Measurements from ENCODE around the gene NUPR1. TPM values are rescaled to one million over a fixed set of nuclear protein-coding genes. Genes with fewer than 3 reads are reported as not detected.
"Not testable (repeated sequence)": the region's sequence is repeated elsewhere in the genome, so short reads cannot be mapped to it uniquely, and the experiment has no call there.

NUPR1 gene
- total RNA-seq, 1 donor from 2014 or later = not detected

DNA sequence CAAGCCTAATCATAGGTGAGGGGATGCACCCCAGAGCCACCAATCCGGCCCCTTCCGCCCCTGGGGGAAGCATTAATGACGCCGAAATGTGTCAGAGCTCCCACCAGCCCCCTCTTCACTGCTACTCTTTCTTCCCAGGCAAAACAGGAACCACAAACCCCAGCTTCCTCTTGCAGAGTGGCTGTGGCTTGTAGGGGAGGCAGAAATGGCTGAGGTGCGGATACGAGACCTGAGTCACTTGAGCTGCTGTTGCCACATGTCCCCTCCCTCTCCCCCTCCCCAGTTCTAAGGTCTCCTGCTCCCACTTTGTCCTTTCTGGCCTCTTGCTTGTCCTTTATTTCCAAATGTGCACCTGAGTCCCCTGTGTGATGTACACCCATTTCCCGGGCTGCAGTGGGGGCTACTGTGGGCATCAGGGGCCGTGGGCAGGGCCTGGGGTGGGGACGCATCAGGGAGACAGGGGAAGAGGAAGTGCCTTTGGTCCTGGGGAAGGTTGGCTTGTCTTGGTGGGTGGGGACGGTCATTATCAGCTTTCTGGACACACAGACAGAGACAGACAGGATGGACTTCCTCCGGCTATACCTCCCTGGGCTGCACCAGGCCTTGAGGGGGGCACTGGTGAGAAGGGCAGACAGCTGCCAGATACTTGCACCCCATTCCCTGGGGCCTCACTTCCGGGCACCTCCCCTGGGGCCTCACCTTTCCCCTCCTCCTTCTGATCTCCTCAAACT lies 44.5 kb downstream of the NUPR1 start, which contains the start of gene APOBR:
Gene APOBR, plus strand, starts transcription at position 523 of the 731 bp plus-strand sequence. Its CDS starts 39 bp downstream, at position 562.
- intact Hi-C loops (cut with micrococcal nuclease) = loop anchor here (1.0 kb wide), 1 partner anchor 60 kb away; no protein-coding TSS in a partner anchor
- H3K4me1 Mint-ChIP-seq = peaks cover 54% of the 10 kb centered on the region
- DNase-seq = peak; percentile 96
- H3K27me3 Mint-ChIP-seq = no peaks in the 10 kb centered on the region
- peaks cover 15% of the 10 kb centered on the region for H3K36me3 Mint-ChIP-seq (ENCODE audit: low read depth)
- H3K9me3 Mint-ChIP-seq = no peaks in the 10 kb centered on the region
- H3K4me3 Mint-ChIP-seq = peak within 1 kb of the TSS; percentile 97
- peak within 1 kb of the TSS; percentile 98 for H3K27ac Mint-ChIP-seq

DNA sequence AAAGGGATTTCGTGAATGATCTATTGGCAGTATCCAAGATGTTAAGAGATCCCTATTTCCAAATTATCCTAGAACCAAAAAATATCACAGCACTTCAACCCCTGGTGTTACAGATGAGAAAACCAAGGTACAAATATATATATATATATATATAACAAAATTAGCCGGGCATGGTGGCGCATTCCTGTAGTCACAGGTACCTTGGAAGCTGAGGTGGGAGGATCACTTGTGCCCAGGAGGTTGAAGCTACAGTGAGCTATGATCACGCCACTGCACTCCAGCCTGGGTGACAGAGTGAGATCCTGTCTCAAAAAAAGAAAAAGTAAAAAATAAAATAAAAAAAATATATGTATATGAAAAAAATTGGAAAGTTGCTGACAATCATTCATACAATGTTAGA lies 46.3 kb downstream of the NUPR1 start:
- intact Hi-C loops (cut with micrococcal nuclease) = loop anchor here (1.0 kb wide), 1 partner anchor 280 kb away; no protein-coding TSS in a partner anchor
- H3K27me3 Mint-ChIP-seq = no peaks in the 10 kb centered on the region
- peak; percentile 69 for DNase-seq
- peaks cover 25% of the 10 kb centered on the region for H3K36me3 Mint-ChIP-seq (ENCODE audit: low read depth)
- peaks cover 61% of the 10 kb centered on the region for H3K4me1 Mint-ChIP-seq
- peak overlapping the region; percentile 97 for H3K4me3 Mint-ChIP-seq
- H3K9me3 Mint-ChIP-seq = no peaks in the 10 kb centered on the region
- H3K27ac Mint-ChIP-seq = peak overlapping the region; percentile 100

DNA sequence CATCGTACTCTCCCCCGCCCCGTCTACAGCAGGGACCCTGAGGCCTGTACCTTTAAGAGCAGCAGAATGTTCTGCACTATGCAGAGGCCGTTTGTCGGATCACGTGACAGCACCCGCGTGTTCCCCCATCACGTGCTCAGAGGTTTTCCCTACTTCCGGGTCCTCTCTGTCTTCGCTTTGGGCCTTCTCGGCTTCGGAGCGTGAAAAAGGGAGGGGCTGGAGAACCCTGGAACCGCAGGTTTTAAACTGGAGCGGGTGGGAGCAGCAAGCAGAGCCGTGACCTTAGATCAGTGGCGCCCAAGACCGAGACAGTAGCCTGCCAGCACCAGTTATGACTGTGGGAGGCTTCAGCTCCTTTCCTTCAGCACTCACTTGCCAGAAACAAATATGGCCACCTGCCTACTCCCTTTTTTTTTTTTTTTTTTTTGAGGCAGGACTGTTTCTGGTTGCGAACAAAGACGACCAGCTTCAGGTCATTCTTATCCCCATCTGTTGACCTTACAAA lies 46.8 kb downstream of the NUPR1 start, which contains the start of gene CLN3:
Gene CLN3, minus strand, starts transcription at position 105 of the 505 bp plus-strand sequence. CDS start 315 bp downstream, outside the sequence.
- H3K9me3 Mint-ChIP-seq = no peaks in the 10 kb centered on the region
- DNase-seq = peak; percentile 96
- H3K4me1 Mint-ChIP-seq = peaks cover 59% of the 10 kb centered on the region
- H3K36me3 Mint-ChIP-seq (ENCODE audit: low read depth) = peaks cover 28% of the 10 kb centered on the region
- peak within 1 kb of the TSS; percentile 97 for H3K4me3 Mint-ChIP-seq
- intact Hi-C loops (cut with micrococcal nuclease) = loop anchor here (1.0 kb wide), 1 partner anchor 280 kb away; no protein-coding TSS in a partner anchor
- peak within 1 kb of the TSS; percentile 100 for H3K27ac Mint-ChIP-seq
- H3K27me3 Mint-ChIP-seq = no peaks in the 10 kb centered on the region

DNA sequence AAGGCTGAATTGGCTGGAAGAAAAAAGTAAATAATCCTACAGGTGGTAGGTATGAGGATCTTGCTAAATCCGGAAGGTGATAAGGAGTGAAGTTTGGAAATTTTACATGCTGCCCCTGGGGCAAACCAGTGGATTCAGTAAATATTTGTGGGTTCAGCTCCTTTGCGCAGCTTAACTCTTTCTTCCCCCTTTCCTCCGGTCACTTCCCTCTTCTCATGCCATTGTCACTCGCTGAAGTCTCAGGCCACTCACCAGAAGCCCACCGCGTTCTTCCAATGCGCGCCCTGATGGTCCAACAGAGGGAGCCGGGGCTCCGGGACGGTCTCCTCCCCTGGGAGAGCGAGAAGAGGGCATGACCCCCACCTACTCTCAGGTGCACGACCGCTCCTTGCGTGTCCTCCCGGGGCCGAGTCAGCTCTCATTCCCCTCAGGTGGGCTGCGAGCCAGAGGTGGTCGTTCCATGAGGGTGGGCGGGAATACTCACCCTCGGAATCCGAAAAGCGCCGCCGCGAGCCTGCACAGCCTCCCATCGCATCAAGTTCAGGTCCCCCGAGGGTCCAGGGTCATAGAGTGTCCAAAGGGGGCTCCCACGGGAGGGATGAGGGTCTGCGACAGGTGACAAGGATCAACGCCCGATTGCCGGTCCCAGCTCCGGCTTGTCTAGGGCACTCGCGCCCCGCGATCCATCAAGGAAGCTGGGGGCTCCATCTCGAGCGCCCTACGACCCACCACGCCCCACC lies 47.4 kb downstream of the NUPR1 start:
- H3K9me3 Mint-ChIP-seq = no peaks in the 10 kb centered on the region
- intact Hi-C loops (cut with micrococcal nuclease) = no loop called here
- no peaks in the 10 kb centered on the region for H3K27me3 Mint-ChIP-seq
- H3K36me3 Mint-ChIP-seq (ENCODE audit: low read depth) = peaks cover 30% of the 10 kb centered on the region
- peaks cover 54% of the 10 kb centered on the region for H3K4me1 Mint-ChIP-seq
- peak; percentile 74 for DNase-seq
- peak overlapping the region; percentile 100 for H3K27ac Mint-ChIP-seq
- H3K4me3 Mint-ChIP-seq = peak overlapping the region; percentile 97

DNA sequence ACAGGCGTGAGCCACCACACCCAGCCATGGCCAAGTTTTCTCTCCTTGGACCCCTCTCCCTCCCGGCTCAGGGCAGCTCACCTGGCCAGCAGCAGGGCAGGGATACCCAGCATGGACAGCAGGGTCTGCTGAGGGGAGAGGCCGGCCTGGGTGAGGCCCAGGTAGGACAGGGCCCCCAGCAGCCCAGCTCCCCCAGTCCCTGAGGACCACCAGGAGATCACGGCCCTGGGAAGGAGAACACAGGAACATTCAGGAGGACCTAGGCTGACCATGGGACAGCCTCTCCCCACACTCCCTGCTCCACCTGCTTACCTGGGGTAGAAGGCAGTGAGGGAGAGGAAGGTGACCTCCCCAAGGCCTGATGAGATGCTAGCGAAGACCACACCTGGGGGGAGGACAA lies 52.5 kb downstream of the NUPR1 start:
- Mint-ChIP-seq H3K9me3 (no peaks in the 10 kb centered on the region), H3K4me1 (peaks cover 18% of the 10 kb centered on the region), H3K27ac (no peak overlapping the region), H3K4me3 (no peak overlapping the region), H3K36me3 (ENCODE audit: low read depth) (peaks cover 51% of the 10 kb centered on the region), H3K27me3 (no peaks in the 10 kb centered on the region)
- DNase-seq = no peak
- intact Hi-C loops (cut with micrococcal nuclease) = no loop called here

DNA sequence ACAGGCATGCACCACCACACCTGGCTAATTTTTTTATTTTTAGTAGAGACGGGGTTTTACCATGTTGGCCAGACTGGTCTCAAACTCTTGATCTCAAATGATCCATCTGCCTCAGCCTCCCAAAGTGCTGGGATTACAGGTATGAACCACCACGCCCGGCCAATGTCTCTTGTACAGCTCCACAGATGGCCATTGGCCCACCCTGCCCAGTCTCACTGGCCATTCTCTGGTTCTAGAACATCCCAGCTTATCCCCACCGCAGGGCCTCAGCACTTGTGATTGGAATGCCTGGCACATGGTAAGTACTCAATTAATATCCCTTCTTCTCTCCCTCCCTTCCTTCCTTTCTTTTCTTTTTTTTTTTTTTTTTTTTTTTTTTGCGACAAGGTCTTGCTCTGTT lies 55.4 kb downstream of the NUPR1 start:
- DNase-seq; H3K27ac Mint-ChIP-seq; intact Hi-C loops (cut with micrococcal nuclease); H3K27me3 Mint-ChIP-seq; H3K4me3 Mint-ChIP-seq; H3K9me3 Mint-ChIP-seq; H3K4me1 Mint-ChIP-seq: not testable (repeated sequence)
- H3K36me3 Mint-ChIP-seq (ENCODE audit: low read depth) = peaks cover 42% of the 10 kb centered on the region

Other genes starting within 250 kb of the NUPR1 start
- 0.85 and 1.5 TPM in 2 replicates for gene SBK1, start 246.4 kb downstream of the NUPR1 start, total RNA-seq
- gene NPIPB6, start 175.5 kb downstream of the NUPR1 start, total RNA-seq = 3.0 and 3.2 TPM in 2 replicates
- 174 and 212 TPM in 2 replicates for gene EIF3CL, start 135.1 kb downstream of the NUPR1 start, total RNA-seq
- not detected in 2 replicates for gene NPIPB7, start 66.6 kb downstream of the NUPR1 start, total RNA-seq
- 26.1 and 27.7 TPM in 2 replicates for gene CLN3, start 46.9 kb downstream of the NUPR1 start, total RNA-seq
- 4.0 and 4.1 TPM in 2 replicates for gene APOBR, start 44.3 kb downstream of the NUPR1 start, total RNA-seq
- not detected in 2 replicates for gene IL27, start 32.1 kb downstream of the NUPR1 start, total RNA-seq
- gene SGF29, start 14.9 kb upstream of the NUPR1 start, total RNA-seq = 33.6 and 42.5 TPM in 2 replicates
- gene SULT1A2, start 58.1 kb upstream of the NUPR1 start, total RNA-seq = 0.23 and 0.52 TPM in 2 replicates
- gene SULT1A1, start 71.1 kb upstream of the NUPR1 start, total RNA-seq = 9.4 and 12.1 TPM in 2 replicates
- gene NPIPB8, start 99.1 kb upstream of the NUPR1 start, total RNA-seq = 1.3 and 2.4 TPM in 2 replicates
- 1,266 and 1,275 TPM in 2 replicates for gene EIF3C, start 172.5 kb upstream of the NUPR1 start, total RNA-seq
- 3.1 and 3.6 TPM in 2 replicates for gene NPIPB9, start 212.8 kb upstream of the NUPR1 start, total RNA-seq

All from activated CD4-positive, alpha-beta T cell treated with anti-CD3 and anti-CD28 coated beads, Interleukin-2, amount 10 ng/mL, durations not matched to agents 24 days and 14 days (primary cell).